Caco-2 (cell line): ENCODE results near the gene HLA-F. TPM values are rescaled to one million over a fixed set of nuclear protein-coding genes. Genes with fewer than 3 reads are reported as not detected.

Experiments
- BruUV-seq: library from RNA; stranded (reverse); fragments of 400-500 nt; replicated peaks from 2 replicates; lab custom pipeline; 2021; lab: Mats Ljungman, UMichigan
- CTCF ChIA-PET: fragments of 300-600 bp; sonication (Branson Sonifier 250); formaldehyde crosslinking; loops from one replicate; lab custom pipeline; 2022; ENCODE audit warnings: antibody characterized with exemption; lab: Charles Lee
- POLR2A ChIA-PET: fragments of 300-600 bp; sonication (Branson Sonifier 250); formaldehyde crosslinking; loops from one replicate; lab custom pipeline; 2022; ENCODE audit warnings: antibody characterized with exemption; lab: Charles Lee
- DNase-seq, 2 experiments: peaks; one replicate each; pipeline versions ENCODE4 v3.0.0 to v3.0.0-alpha.2; 2020 to 2022
- H3K27me3 ChIP-seq: replicated peaks from 2 replicates; pipeline ENCODE4 v1.6.0; 2011; ENCODE audit warnings: low read length; ENCODE audit not compliant: control insufficient read depth, insufficient read depth
- H3K36me3 ChIP-seq: 2 replicates; pipeline ENCODE4 v1.5.1; 2011; ENCODE audit warnings: low read length; ENCODE audit not compliant: control insufficient read depth, insufficient read depth
- H3K4me1 ChIP-seq: fragments of 250-450 bp; sonication (Bioruptor Pico); 2 replicates; pipeline ENCODE4 v1.5.1; 2020; ENCODE audit warnings: mild to moderate bottlenecking
- H3K4me3 ChIP-seq: 2 replicates; pipeline ENCODE4 v1.5.1; 2011; ENCODE audit warnings: low read depth, mild to moderate bottlenecking, control low read depth, low read length
- H3K9me3 ChIP-seq: fragments of 250-450 bp; sonication (Bioruptor Pico); 2 replicates; pipeline ENCODE4 v1.5.1; 2020; ENCODE audit warnings: mild to moderate bottlenecking, moderate library complexity
- H3K27ac Mint-ChIP-seq: one replicate; pipeline ENCODE4 v1.8.0; 2022; ENCODE audit warnings: mixed read lengths; ENCODE audit not compliant: unreplicated experiment
- H3K27me3 Mint-ChIP-seq: one replicate; pipeline ENCODE4 v1.8.0; 2022; ENCODE audit warnings: mixed read lengths; ENCODE audit not compliant: insufficient read depth, unreplicated experiment
- H3K36me3 Mint-ChIP-seq: one replicate; pipeline ENCODE4 v1.8.0; 2022; ENCODE audit warnings: mild to moderate bottlenecking, mixed read lengths; ENCODE audit not compliant: insufficient read depth, unreplicated experiment
- H3K4me1 Mint-ChIP-seq: one replicate; pipeline ENCODE4 v1.8.0; 2022; ENCODE audit warnings: low read depth, mixed read lengths; ENCODE audit not compliant: unreplicated experiment
- H3K4me3 Mint-ChIP-seq: one replicate; pipeline ENCODE4 v1.8.0; 2022; ENCODE audit warnings: mild to moderate bottlenecking, moderate library complexity, mixed read lengths; ENCODE audit not compliant: unreplicated experiment
- H3K9me3 Mint-ChIP-seq: one replicate; pipeline ENCODE4 v1.8.0; 2022; ENCODE audit warnings: mixed read lengths; ENCODE audit not compliant: unreplicated experiment
- intact Hi-C: fragments of 100-400 bp; cut with micrococcal nuclease; formaldehyde crosslinking; loops from one replicate; pipeline ENCODE4 v1.10.0; 2022; ENCODE audit not compliant: unreplicated experiment
- total RNA-seq: library from RNA; stranded (reverse); gene quantifications from 2 replicates; pipeline ENCODE4 v1.2.3, GENCODE V29; 2022
- TF ChIP-seq, protein P1 (sequence below), 2 experiments: fragments of 200-600 bp in 1 of 2; IDR thresholded peaks; 1 replicate in 1 of 2; 2 replicates in 1 of 2; pipeline versions ENCODE4 v1.5.1 to v1.8.0; 2011 to 2022; ENCODE audit warnings: antibody characterized with exemption in 1 of 2, control low read depth in 1 of 2, inconsistent platforms in 1 of 2, low read depth in 1 of 2, low read length in 1 of 2, mild to moderate bottlenecking in 1 of 2, moderate library complexity in 1 of 2; ENCODE audit not compliant: insufficient read depth in 1 of 2, severe bottlenecking in 1 of 2, unreplicated experiment in 1 of 2

Gene HLA-F
- total RNA-seq, 1 experiment from 2014 or later, result 4.7 TPM

GRCh38 chr6:29750709-29751108, 27.5 kb downstream of the HLA-F start:
- no peak overlapping the region for H3K4me3 Mint-ChIP-seq
- Histone ChIP-seq H3K4me1 (0 out of 2 replicates have a peak, but pooled peaks cover 5% of the 10 kb centered on the region), H3K27me3 (no peaks in the 10 kb centered on the region), H3K4me3 (no peak overlapping the region), H3K9me3 (no peaks in the 10 kb centered on the region), H3K36me3 (no peaks in the 10 kb centered on the region)
- H3K4me1 Mint-ChIP-seq, result peaks cover 6% of the 10 kb centered on the region
- intact Hi-C loops, result loop anchor here (5.0 kb wide), 1 partner anchor 82 kb away; no protein-coding TSS in a partner anchor
- H3K36me3 Mint-ChIP-seq, result no peaks in the 10 kb centered on the region
- H3K9me3 Mint-ChIP-seq, result no peaks in the 10 kb centered on the region
- POLR2A ChIA-PET, result no interaction called here
- CTCF ChIA-PET, result interaction anchor here (0.6 kb wide), 1 partner anchor 118 kb away, joined by 5 read pairs; the partner anchor contains the start of gene GABBR1
- TF ChIP-seq, protein P1, sequence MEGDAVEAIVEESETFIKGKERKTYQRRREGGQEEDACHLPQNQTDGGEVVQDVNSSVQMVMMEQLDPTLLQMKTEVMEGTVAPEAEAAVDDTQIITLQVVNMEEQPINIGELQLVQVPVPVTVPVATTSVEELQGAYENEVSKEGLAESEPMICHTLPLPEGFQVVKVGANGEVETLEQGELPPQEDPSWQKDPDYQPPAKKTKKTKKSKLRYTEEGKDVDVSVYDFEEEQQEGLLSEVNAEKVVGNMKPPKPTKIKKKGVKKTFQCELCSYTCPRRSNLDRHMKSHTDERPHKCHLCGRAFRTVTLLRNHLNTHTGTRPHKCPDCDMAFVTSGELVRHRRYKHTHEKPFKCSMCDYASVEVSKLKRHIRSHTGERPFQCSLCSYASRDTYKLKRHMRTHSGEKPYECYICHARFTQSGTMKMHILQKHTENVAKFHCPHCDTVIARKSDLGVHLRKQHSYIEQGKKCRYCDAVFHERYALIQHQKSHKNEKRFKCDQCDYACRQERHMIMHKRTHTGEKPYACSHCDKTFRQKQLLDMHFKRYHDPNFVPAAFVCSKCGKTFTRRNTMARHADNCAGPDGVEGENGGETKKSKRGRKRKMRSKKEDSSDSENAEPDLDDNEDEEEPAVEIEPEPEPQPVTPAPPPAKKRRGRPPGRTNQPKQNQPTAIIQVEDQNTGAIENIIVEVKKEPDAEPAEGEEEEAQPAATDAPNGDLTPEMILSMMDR (IDR thresholded peaks at IDR 0.05; ENCODE audit: insufficient read depth in 1 of 2, low read depth in 1 of 2, low read length in 1 of 2, severe bottlenecking in 1 of 2, unreplicated experiment in 1 of 2), result no peak
- DNase-seq, result no peak
- no TSS peak for BruUV-seq
- H3K27me3 Mint-ChIP-seq, result peaks cover 8% of the 10 kb centered on the region
- no peak overlapping the region for H3K27ac Mint-ChIP-seq

- Histone ChIP-seq H3K9me3 (no peaks in the 10 kb centered on the region), H3K4me1 (0 out of 2 replicates have a peak, but pooled peaks cover 5% of the 10 kb centered on the region), H3K27me3 (no peaks in the 10 kb centered on the region), H3K4me3 (no peak overlapping the region), H3K36me3 (no peaks in the 10 kb centered on the region)
- POLR2A ChIA-PET, result no interaction called here
- TF ChIP-seq, protein P1 (IDR thresholded peaks at IDR 0.05; ENCODE audit: insufficient read depth in 1 of 2, low read depth in 1 of 2, low read length in 1 of 2, severe bottlenecking in 1 of 2, unreplicated experiment in 1 of 2), result no peak
- peaks cover 5% of the 10 kb centered on the region for H3K27me3 Mint-ChIP-seq
- BruUV-seq, result no TSS peak
- H3K4me3 Mint-ChIP-seq, result no peak overlapping the region
- H3K4me1 Mint-ChIP-seq, result peaks cover 6% of the 10 kb centered on the region
- no peak overlapping the region for H3K27ac Mint-ChIP-seq
- H3K36me3 Mint-ChIP-seq, result no peaks in the 10 kb centered on the region
- intact Hi-C loops, result loop anchor here (5.0 kb wide), 1 partner anchor 81 kb away; no protein-coding TSS in a partner anchor
- H3K9me3 Mint-ChIP-seq, result no peaks in the 10 kb centered on the region
- CTCF ChIA-PET, result interaction anchor here (0.6 kb wide), 1 partner anchor 118 kb away, joined by 5 read pairs; the partner anchor contains the start of gene GABBR1
- no peak for DNase-seq
These were observed 28.2 kb downstream of the HLA-F start for GRCh38 chr6:29751480-29751879.

DNA sequence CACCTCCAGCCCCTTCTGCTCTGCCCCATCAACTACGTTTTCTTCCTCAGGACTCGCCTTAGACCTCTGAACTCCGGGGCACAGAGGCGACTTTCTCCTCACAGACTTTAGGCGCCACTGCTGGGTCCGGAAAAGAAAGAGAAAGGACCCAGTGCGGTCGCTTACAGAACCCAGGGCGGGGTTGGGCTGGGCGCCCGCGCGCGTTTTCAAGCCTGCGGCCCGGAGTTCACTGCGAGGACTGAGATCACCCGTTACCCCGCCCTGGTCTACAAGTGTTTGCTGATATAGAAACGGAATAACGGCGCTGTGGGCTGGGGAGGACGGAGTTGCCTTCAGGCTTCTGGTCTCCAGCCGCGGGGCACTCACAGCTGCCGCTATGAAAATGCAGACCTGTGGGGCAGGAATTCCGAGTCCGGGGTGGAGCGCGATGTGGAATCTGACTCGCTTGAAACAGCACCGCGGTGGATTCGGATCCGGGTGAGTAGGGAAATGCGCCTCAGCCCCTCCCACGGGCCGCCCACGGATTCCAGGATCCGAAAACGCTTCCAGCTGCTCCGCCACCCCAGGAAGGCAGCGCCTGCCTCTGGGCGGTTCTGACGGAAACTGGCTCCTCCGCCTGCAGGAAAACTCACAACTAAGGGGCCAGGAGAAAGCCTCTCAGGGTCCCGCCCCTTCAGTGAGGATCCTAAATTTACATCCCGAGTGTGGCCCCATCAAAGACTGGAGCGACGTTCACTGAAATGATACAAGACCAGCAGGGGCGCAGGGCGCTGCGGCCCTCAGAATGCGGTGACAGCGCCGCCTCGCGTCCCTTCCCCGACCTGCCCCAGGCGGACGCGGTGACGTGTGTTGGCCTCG, 29.4 kb downstream of the HLA-F start:
- CTCF ChIA-PET, result interaction anchor here (0.9 to 1.7 kb wide), 3 partner anchors 12 to 103 kb away, joined by 3 to 10 read pairs (median 5); no protein-coding TSS in a partner anchor
- no TSS peak for BruUV-seq
- Mint-ChIP-seq H3K36me3 (no peaks in the 10 kb centered on the region), H3K9me3 (no peaks in the 10 kb centered on the region), H3K4me1 (peaks cover 6% of the 10 kb centered on the region), H3K27ac (no peak overlapping the region), H3K27me3 (peaks cover 10% of the 10 kb centered on the region), H3K4me3 (peak overlapping the region; percentile 76)
- DNase-seq, result peak; percentile 77 to 86
- peak overlapping the region; percentile 40 for H3K4me3 ChIP-seq
- H3K36me3 ChIP-seq, result no peaks in the 10 kb centered on the region
- intact Hi-C loops, result loop anchor here (1.0 to 5.0 kb wide), 3 partner anchors 14 to 80 kb away; no protein-coding TSS in a partner anchor
- no peaks in the 10 kb centered on the region for H3K27me3 ChIP-seq
- POLR2A ChIA-PET, result no interaction called here
- no peaks in the 10 kb centered on the region for H3K9me3 ChIP-seq
- TF ChIP-seq, protein P1 (IDR thresholded peaks at IDR 0.05; ENCODE audit: insufficient read depth in 1 of 2, low read depth in 1 of 2, low read length in 1 of 2, severe bottlenecking in 1 of 2, unreplicated experiment in 1 of 2), result peak; percentile 91 to 100
- 0 out of 2 replicates have a peak, but pooled peaks cover 5% of the 10 kb centered on the region for H3K4me1 ChIP-seq
